PFSK-1 (cell line): Measurements from ENCODE around the gene FGFBP1.

Experiments used
- POLR2AphosphoS5 ChIP-seq: IDR thresholded peaks from 2 replicates; pipeline ENCODE4 v1.6.1; 2012; ENCODE audit warnings: low read depth, mild to moderate bottlenecking, control low read depth, low read length, moderate library complexity
- TAF1 ChIP-seq: IDR thresholded peaks from 2 replicates; pipeline ENCODE4 v1.6.1; 2012; ENCODE audit warnings: low read length, control low read depth, borderline replicate concordance; ENCODE audit not compliant: insufficient read depth

- no peak for TF ChIP-seq TAF1
- no peak for TF ChIP-seq POLR2AphosphoS5
Observed at GRCh38 chr4:15901998-15902397, 36.5 kb downstream of the FGFBP1 start.
